ENCODE results near the gene MIEN1.
"Not testable (repeated sequence)": the region's sequence is repeated elsewhere in the genome, so short reads cannot be mapped to it uniquely, and the experiment has no call there.

The MIEN1 gene

GRCh38 chr17:39738983-39739884 is 8.9 kb upstream of the MIEN1 start:
- peak; percentile 69 for DNase-seq

GRCh38 chr17:39738568-39738901 is 8.2 kb upstream of the MIEN1 start:
- peak; percentile 66 for DNase-seq

- DNase-seq: peak; percentile 88
Measured at GRCh38 chr17:39737760-39738567, 7.6 kb upstream of the MIEN1 start, which contains the start of gene GRB7. Gene GRB7, plus strand, starts transcription at chr17:39737938. Its CDS starts 4,364 bp downstream, at chr17:39742302.

- DNase-seq: no peak
Measured at GRCh38 chr17:39737206-39737759, 7.0 kb upstream of the MIEN1 start.

GRCh38 chr17:39736319-39737165 is 6.2 kb upstream of the MIEN1 start:
- no peak for DNase-seq

- no peak for DNase-seq
Measured at GRCh38 chr17:39735882-39736281, 5.5 kb upstream of the MIEN1 start.

- DNase-seq: no peak
Measured at GRCh38 chr17:39732586-39732985, 2.3 kb upstream of the MIEN1 start.

- no peak for DNase-seq
Measured at GRCh38 chr17:39729280-39729851, 966 bp downstream of the MIEN1 start.

GRCh38 chr17:39727556-39727955 is 2.8 kb downstream of the MIEN1 start:
- DNase-seq: no peak

GRCh38 chr17:39726617-39727016 is 3.7 kb downstream of the MIEN1 start:
- DNase-seq: no peak

- not testable (repeated sequence) for DNase-seq
Measured at GRCh38 chr17:39725923-39726322, 4.4 kb downstream of the MIEN1 start.

GRCh38 chr17:39724731-39725130 is 5.6 kb downstream of the MIEN1 start:
- DNase-seq: no peak

GRCh38 chr17:39722965-39723848 is 7.1 kb downstream of the MIEN1 start:
- no peak for DNase-seq

- DNase-seq: no peak
Measured at GRCh38 chr17:39722104-39722503, 8.2 kb downstream of the MIEN1 start.

- no peak for DNase-seq
Measured at GRCh38 chr17:39719563-39720355, 10.6 kb downstream of the MIEN1 start.

GRCh38 chr17:39717660-39718059 is 12.7 kb downstream of the MIEN1 start:
- DNase-seq: no peak

GRCh38 chr17:39716879-39717536 is 13.3 kb downstream of the MIEN1 start:
- DNase-seq: no peak

GRCh38 chr17:39716073-39716818 is 14.1 kb downstream of the MIEN1 start:
- DNase-seq: no peak
